ENCODE measurements around the gene OXT.
"Not testable (repeated sequence)": the region's sequence is repeated elsewhere in the genome, so short reads cannot be mapped to it uniquely, and the experiment has no call there.

Gene OXT

DNA sequence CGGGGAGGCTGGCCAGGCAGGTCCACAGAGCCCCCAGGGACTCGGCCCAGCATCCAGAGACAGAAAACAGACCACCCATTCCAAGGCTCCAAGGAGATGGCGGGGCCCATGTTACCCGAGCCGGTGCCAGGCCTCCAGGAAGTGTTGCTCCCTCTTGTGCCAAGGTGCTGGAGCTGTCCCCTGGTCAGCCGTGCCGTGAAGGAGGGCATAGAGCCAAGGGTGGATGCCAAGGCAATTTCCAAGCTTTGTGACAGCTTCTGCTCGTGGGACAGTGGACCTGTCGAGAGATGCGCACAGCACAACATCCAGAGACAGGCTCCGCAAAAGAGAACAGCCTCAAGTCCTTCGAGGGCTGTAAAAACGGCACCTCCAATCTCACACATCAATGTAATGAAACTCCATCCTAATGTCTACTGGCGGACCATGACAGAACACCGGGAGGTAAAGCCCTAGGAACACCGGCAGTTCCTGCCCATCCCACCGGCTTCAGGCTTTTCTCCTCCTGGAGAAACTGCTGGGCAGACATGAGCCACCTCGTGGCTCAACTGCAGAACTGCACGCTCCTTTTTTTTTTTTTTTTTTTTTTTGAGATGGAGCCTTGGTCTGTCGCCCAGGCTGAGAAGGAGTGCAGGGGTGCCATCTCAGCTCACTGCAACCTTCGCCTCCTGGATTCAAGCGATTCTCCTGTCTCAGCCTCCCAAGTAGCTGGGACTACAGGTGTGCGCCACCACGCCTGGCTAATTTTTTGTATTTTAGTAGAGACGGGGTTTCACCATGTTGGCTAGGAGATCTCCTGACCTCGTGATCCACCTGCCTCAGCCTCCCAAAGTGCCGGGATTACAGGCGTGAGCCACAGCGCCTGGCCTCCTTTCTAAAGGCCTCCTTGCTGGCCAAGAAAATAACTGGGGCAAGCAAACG lies 44.0 kb downstream of the OXT start:
- no peaks in the 10 kb centered on the region for H3K27me3 ChIP-seq (ENCODE audit: control insufficient read depth, insufficient read depth, low read length)
- H3K4me3 ChIP-seq (ENCODE audit: low read length), result no peak overlapping the region
- no peak overlapping the region for H3K27ac ChIP-seq (ENCODE audit: low read depth, low read length)
- no peak overlapping the region for H3K9ac ChIP-seq (ENCODE audit: low read length)
- H3K4me1 ChIP-seq (ENCODE audit: control insufficient read depth, insufficient read depth, low read length), result no peaks in the 10 kb centered on the region
- peaks cover 6% of the 10 kb centered on the region for H3K36me3 ChIP-seq (ENCODE audit: control insufficient read depth, insufficient read depth, low read length)

DNA sequence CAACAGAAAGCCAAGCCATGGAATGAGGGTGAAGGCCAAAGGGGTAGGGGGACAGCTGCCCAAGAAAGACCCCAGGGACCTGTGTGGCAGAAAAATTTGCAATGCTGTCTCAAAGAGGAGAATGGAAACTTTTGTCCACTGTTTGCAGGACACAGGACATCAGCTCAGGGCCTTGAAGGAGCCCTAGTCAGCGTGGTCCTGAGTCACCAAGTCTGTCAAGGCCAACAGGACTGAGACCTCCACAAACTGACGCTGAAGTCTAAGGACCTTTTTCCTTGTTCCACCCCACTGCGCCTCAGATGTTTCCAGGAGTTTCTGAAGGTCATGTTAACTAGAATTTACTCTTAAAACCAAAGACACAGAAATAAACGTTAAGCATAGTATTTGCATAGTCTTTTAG lies 44.9 kb downstream of the OXT start:
- Histone ChIP-seq H3K4me1 (ENCODE audit: control insufficient read depth, insufficient read depth, low read length) (no peaks in the 10 kb centered on the region), H3K36me3 (ENCODE audit: control insufficient read depth, insufficient read depth, low read length) (peaks cover 11% of the 10 kb centered on the region), H3K9ac (ENCODE audit: low read length) (no peak overlapping the region), H3K27me3 (ENCODE audit: control insufficient read depth, insufficient read depth, low read length) (no peaks in the 10 kb centered on the region), H3K27ac (ENCODE audit: low read depth, low read length) (no peak overlapping the region), H3K4me3 (ENCODE audit: low read length) (no peak overlapping the region)

DNA sequence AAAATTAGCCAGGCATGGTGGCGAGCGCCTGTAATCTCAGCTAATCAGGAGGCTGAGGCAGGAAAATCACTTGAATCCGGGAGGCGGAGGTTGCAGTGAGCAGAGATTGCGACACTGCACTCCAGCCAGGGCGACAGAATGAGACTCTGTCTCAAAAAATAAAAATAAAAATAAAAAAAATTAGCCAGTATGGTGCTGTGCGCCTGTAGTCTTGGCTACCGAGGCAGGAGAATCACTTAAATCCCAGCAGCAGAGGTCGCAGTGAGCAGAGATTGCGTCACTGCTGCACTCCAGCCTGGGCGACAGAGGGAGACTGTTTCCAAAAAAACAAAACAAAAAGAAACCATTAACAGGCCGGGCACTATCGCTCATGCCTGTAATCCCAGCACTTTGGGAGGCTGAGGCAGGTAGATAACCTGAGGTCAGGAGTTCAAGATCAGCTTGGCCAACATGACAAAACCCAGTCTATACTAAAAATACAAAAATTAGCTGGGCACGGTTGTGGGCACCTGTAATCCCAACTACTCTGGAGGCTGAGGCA lies 46.5 kb downstream of the OXT start:
- H3K4me1 ChIP-seq (ENCODE audit: control insufficient read depth, insufficient read depth, low read length); H3K9ac ChIP-seq (ENCODE audit: low read length); H3K27ac ChIP-seq (ENCODE audit: low read depth, low read length): not testable (repeated sequence)

DNA sequence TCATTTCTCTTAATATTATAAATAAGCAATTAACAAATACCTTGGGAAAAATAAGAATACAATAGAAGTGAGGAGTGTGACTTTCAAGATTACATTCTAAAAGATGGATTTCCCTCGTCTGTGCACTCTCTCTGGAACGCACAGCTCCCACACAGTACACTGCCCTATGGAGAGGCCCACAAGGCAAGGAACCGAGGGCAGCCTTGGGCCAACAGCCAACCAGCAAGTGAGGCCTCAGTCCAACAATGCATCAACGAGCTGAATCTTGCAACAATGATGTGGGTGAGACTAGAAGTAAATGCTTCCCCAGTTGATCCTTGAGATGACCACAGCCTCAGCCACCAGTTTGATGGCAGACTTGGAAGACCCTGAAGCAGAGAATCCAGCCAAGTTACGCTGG lies 47.6 kb downstream of the OXT start:
- H3K4me3 ChIP-seq (ENCODE audit: low read length), result no peak overlapping the region
- H3K36me3 ChIP-seq (ENCODE audit: control insufficient read depth, insufficient read depth, low read length), result peaks cover 15% of the 10 kb centered on the region
- no peak overlapping the region for H3K27ac ChIP-seq (ENCODE audit: low read depth, low read length)
- no peaks in the 10 kb centered on the region for H3K27me3 ChIP-seq (ENCODE audit: control insufficient read depth, insufficient read depth, low read length)
- H3K4me1 ChIP-seq (ENCODE audit: control insufficient read depth, insufficient read depth, low read length), result no peaks in the 10 kb centered on the region
- no peak overlapping the region for H3K9ac ChIP-seq (ENCODE audit: low read length)

More for the DNA sequence above, 46.5 kb downstream of the OXT start:
- not testable (repeated sequence) for H3K4me3 ChIP-seq (ENCODE audit: low read length); H3K27me3 ChIP-seq (ENCODE audit: control insufficient read depth, insufficient read depth, low read length)
- peaks cover 19% of the 10 kb centered on the region for H3K36me3 ChIP-seq (ENCODE audit: control insufficient read depth, insufficient read depth, low read length)

DNA sequence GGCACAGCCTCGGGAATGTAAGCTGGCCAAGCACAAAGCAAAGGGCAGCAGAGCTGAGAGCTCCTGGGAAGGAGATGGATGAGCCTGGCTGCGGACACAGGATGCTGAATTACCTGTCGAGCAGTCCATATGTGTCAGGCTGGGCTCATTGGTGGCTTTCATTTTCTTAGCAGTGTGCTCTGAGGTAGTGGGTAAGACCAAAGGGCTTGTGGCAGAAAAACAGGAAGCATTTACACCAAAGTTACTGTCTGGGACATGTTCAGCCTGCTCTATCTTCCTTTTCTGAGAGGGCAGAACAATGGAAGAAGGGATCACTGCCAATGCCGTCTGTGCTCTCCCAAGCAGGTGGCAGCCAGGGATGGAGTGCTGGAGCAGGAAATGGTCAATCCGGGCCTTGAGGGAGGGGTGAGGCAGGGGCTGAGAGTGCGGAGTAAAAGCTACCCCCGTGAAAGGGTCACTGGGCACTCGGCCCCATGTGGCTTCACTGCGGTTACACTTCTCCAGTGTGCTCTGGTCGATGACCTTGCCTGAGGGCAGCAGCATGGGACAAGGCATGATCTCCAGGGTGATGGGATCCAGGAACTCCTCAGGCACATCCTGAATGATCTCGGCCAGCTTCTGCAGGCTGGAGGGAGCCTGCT lies 50.0 kb downstream of the OXT start:
- no peaks in the 10 kb centered on the region for H3K4me1 ChIP-seq (ENCODE audit: control insufficient read depth, insufficient read depth, low read length)
- H3K27ac ChIP-seq (ENCODE audit: low read depth, low read length), result no peak overlapping the region
- H3K9ac ChIP-seq (ENCODE audit: low read length), result no peak overlapping the region
- H3K36me3 ChIP-seq (ENCODE audit: control insufficient read depth, insufficient read depth, low read length), result peaks cover 15% of the 10 kb centered on the region
- no peaks in the 10 kb centered on the region for H3K27me3 ChIP-seq (ENCODE audit: control insufficient read depth, insufficient read depth, low read length)
- no peak overlapping the region for H3K4me3 ChIP-seq (ENCODE audit: low read length)
